Kidney (tissue), 14 donors: Measurements from ENCODE around the gene PLEKHM3. TPM values are rescaled to one million over a fixed set of nuclear protein-coding genes. Genes with fewer than 3 reads are reported as not detected.

Source experiments
- DNase-seq, 5 donors: peaks; one replicate each; pipeline ENCODE4 v3.0.0-alpha.2; 2013 to 2020
- FAIRE-seq: peaks from 2 replicates; lab custom pipeline; 2012; peaks lifted over from hg19 to GRCh38; lab: Jason Lieb, UNC
- H3K27ac ChIP-seq, 2 donors: one replicate each; pipeline ENCODE4 v1.7.0; 2013; ENCODE audit warnings: low read depth in 2 of 2, low read length in 2 of 2, inconsistent platforms in 1 of 2
- H3K27me3 ChIP-seq: one replicate; pipeline ENCODE4 v1.7.1; 2013; ENCODE audit warnings: low read length, inconsistent platforms; ENCODE audit not compliant: control insufficient read depth, insufficient read depth
- H3K36me3 ChIP-seq, 3 donors: one replicate each; pipeline versions ENCODE4 v1.7.0 to v1.7.1; 2013; ENCODE audit warnings: low read length in 3 of 3, control low read depth in 1 of 3, inconsistent platforms in 1 of 3; ENCODE audit not compliant: insufficient read depth in 3 of 3, control insufficient read depth in 2 of 3
- H3K4me1 ChIP-seq, 3 donors: one replicate each; pipeline versions ENCODE4 v1.7.0 to v1.7.1; 2013; ENCODE audit warnings: low read length in 3 of 3, inconsistent platforms in 1 of 3, low read depth in 1 of 3; ENCODE audit not compliant: control insufficient read depth in 2 of 3, insufficient read depth in 2 of 3
- H3K4me3 ChIP-seq, 3 donors: one replicate each; pipeline versions ENCODE4 v1.7.0 to v1.8.1; 2013; ENCODE audit warnings: low read length in 3 of 3, control low read depth in 1 of 3, inconsistent platforms in 1 of 3
- H3K9ac ChIP-seq, 3 donors: one replicate each; pipeline versions ENCODE4 v1.7.0 to v1.7.1; 2013; ENCODE audit warnings: low read length in 3 of 3, control low read depth in 1 of 3, inconsistent platforms in 1 of 3
- H3K9me3 ChIP-seq, 3 donors: one replicate each; pipeline versions ENCODE4 v1.7.0 to v1.7.1; 2013; ENCODE audit warnings: low read length in 3 of 3, control low read depth in 1 of 3, inconsistent platforms in 1 of 3; ENCODE audit not compliant: control insufficient read depth in 2 of 3, insufficient read depth in 1 of 3
- CTCF ChIP-seq: IDR thresholded peaks from 3 replicates; pipeline ENCODE4 v1.5.1; 2012; ENCODE audit warnings: mild to moderate bottlenecking, moderate library complexity, borderline replicate concordance; ENCODE audit not compliant: insufficient read depth; ENCODE audit errors: extremely low read depth
- intact Hi-C: fragments of 100-400 bp; cut with DNase I; formaldehyde crosslinking; loops from one replicate; pipeline ENCODE4 v1.11.1; 2022
- polyA plus RNA-seq: library from polyadenylated mRNA; stranded (reverse); fragments of 350-450 nt; fragmentation: Illumina TruSeq; extraction: RNeasy Lipid Tissue Mini Kit (QIAGEN cat#74804); gene quantifications from one replicate; pipeline ENCODE4 v1.2.3, GENCODE V29; 2014; ENCODE audit warnings: low read depth, low replicate concordance; ENCODE audit not compliant: insufficient read depth
- total RNA-seq: library from RNA; stranded (reverse); fragmentation: NEBNext Ultra II Directional; extraction: Animal tissue kit (Norgen Biotek cat#: 25700); gene quantifications from one replicate; pipeline ENCODE4 v1.2.1, GENCODE V29; 2021
- donor health status: control.
- donor health status: control.
- donor health status: control.
- donor health status: control.
- donor health status: control.
- donor health status: DM: yes; HTN: yes; CAD: no.
- donor health status: Normal renal cell carcinoma (clear cell type).

The PLEKHM3 gene
- total and polyA plus RNA-seq, 2 donors from 2014 or later, result 4.2 to 13.5 TPM

DNA sequence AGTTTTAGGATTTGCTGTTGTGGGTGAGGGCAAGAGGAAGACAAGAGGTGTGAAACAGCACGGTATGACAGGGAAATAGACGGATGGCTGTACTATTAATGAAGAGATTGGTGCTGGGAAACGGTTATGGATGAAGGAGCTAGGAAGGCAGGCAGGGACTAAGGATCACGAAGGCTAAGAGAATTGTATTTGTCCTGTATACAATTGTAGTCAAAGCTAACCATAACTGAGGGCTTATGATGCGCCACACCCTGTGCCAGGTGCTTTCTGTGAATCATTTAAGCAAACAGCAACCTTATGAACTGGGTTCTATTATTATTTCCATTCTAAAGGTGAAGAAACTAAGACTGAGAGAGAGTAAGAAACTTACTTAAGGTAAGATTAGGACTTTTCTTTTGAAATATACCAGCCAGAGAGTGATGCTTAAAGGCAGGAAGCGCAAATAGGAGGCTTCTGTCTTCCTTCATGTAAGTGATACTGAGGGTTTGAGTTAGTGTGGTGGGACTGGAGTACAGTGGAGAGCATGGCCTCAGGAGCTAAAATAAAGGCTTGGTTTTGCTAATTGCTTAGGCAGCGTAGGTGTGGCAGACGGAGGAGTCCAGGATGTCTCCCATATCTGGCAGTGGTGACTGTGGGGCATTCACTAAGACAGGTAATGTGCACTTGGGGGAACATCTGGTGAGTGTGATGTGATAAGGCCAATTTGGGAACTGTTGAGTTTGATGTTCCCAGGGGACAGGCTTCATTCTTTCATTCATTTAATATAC lies 85.8 kb downstream of the PLEKHM3 start:
- FAIRE-seq (no peak), DNase-seq (no peak)
- Histone ChIP-seq H3K4me3 (no peak overlapping the region), H3K4me1 (peaks cover 0 to 14% (median 0%) of the 10 kb centered on the region in 3 donors), H3K9me3 (no peaks in the 10 kb centered on the region), H3K9ac (no peak overlapping the region), H3K27ac (no peak overlapping the region), H3K27me3 (no peaks in the 10 kb centered on the region), H3K36me3 (no peaks in the 10 kb centered on the region)
- TF ChIP-seq CTCF, result no peak
- intact Hi-C loops, result no loop called here

GRCh38 chr2:207938886-207939285 lies 86.4 kb downstream of the PLEKHM3 start:
- H3K4me1 ChIP-seq, result peaks cover 0 to 15% (median 0%) of the 10 kb centered on the region in 3 donors
- FAIRE-seq, result no peak
- no peaks in the 10 kb centered on the region for H3K27me3 ChIP-seq
- no peak overlapping the region for H3K27ac ChIP-seq
- H3K9ac ChIP-seq, result no peak overlapping the region
- H3K36me3 ChIP-seq, result no peaks in the 10 kb centered on the region
- intact Hi-C loops, result no loop called here
- no peaks in the 10 kb centered on the region for H3K9me3 ChIP-seq
- no peak for TF ChIP-seq CTCF
- no peak overlapping the region for H3K4me3 ChIP-seq
- DNase-seq, result no peak

GRCh38 chr2:207938415-207938814 lies 86.9 kb downstream of the PLEKHM3 start:
- H3K4me1 ChIP-seq, result peaks cover 0 to 15% (median 0%) of the 10 kb centered on the region in 3 donors
- FAIRE-seq, result no peak
- DNase-seq, result no peak
- TF ChIP-seq CTCF, result no peak
- H3K4me3 ChIP-seq, result no peak overlapping the region
- no peak overlapping the region for H3K27ac ChIP-seq
- H3K27me3 ChIP-seq, result no peaks in the 10 kb centered on the region
- intact Hi-C loops, result no loop called here
- no peak overlapping the region for H3K9ac ChIP-seq
- no peaks in the 10 kb centered on the region for H3K36me3 ChIP-seq
- no peaks in the 10 kb centered on the region for H3K9me3 ChIP-seq

- Histone ChIP-seq H3K27me3 (no peaks in the 10 kb centered on the region), H3K4me1 (peaks cover 0 to 15% (median 0%) of the 10 kb centered on the region in 3 donors), H3K27ac (no peak overlapping the region), H3K9me3 (no peaks in the 10 kb centered on the region), H3K9ac (no peak overlapping the region), H3K36me3 (no peaks in the 10 kb centered on the region), H3K4me3 (no peak overlapping the region)
- intact Hi-C loops, result no loop called here
- DNase-seq (no peak), FAIRE-seq (no peak)
- TF ChIP-seq CTCF, result no peak
Measured at GRCh38 chr2:207937823-207938222, 87.5 kb downstream of the PLEKHM3 start.
